HG03039 (cell line): ENCODE results near the gene DIP2C.
"Not testable (repeated sequence)": the region's sequence is repeated elsewhere in the genome, so short reads cannot be mapped to it uniquely, and the experiment has no call there.

ENCODE experiments used
- ATAC-seq: cut with Tn5 transposase; IDR thresholded peaks from one replicate; pipeline ENCODE4 v1.9.1; 2021; ENCODE audit warnings: mild to moderate bottlenecking, moderate library complexity; ENCODE audit not compliant: unreplicated experiment

DIP2C gene

GRCh38 chr10:347774-348173 lies 341.7 kb downstream of the DIP2C start:
- not testable (repeated sequence) for ATAC-seq

- not testable (repeated sequence) for ATAC-seq
These were observed 342.3 kb downstream of the DIP2C start for GRCh38 chr10:347190-347589.

GRCh38 chr10:344582-345200 lies 344.8 kb downstream of the DIP2C start:
- no peak for ATAC-seq

- no peak for ATAC-seq
These were observed 345.9 kb downstream of the DIP2C start for GRCh38 chr10:343231-344220.

- no peak for ATAC-seq
These were observed 348.3 kb downstream of the DIP2C start for GRCh38 chr10:341081-341740.

GRCh38 chr10:340646-341045 lies 348.8 kb downstream of the DIP2C start:
- ATAC-seq = no peak

GRCh38 chr10:339038-339391 lies 350.5 kb downstream of the DIP2C start:
- no peak for ATAC-seq

- ATAC-seq = no peak
These were observed 351.1 kb downstream of the DIP2C start for GRCh38 chr10:338171-339037.

- no peak for ATAC-seq
These were observed 353.2 kb downstream of the DIP2C start for GRCh38 chr10:336247-336646.

- no peak for ATAC-seq
These were observed 354.2 kb downstream of the DIP2C start for GRCh38 chr10:335151-335800.

- ATAC-seq = no peak
These were observed 358.3 kb downstream of the DIP2C start for GRCh38 chr10:331186-331585.

- no peak for ATAC-seq
These were observed 359.9 kb downstream of the DIP2C start for GRCh38 chr10:329361-330099.

- ATAC-seq = no peak
These were observed 361.3 kb downstream of the DIP2C start for GRCh38 chr10:327889-328852.

- ATAC-seq = no peak
These were observed 362.4 kb downstream of the DIP2C start for GRCh38 chr10:326894-327635.

- no peak for ATAC-seq
These were observed 363.1 kb downstream of the DIP2C start for GRCh38 chr10:326350-326749.

GRCh38 chr10:325282-325681 lies 364.2 kb downstream of the DIP2C start:
- no peak for ATAC-seq

- ATAC-seq = no peak
These were observed 364.9 kb downstream of the DIP2C start for GRCh38 chr10:324593-324992.
